CD4-positive, alpha-beta T cell (primary cell): ENCODE results near the gene DCHS1. TPM values are rescaled to one million over a fixed set of nuclear protein-coding genes. Genes with fewer than 3 reads are reported as not detected.
A peak's percentile ranks its signal among the peaks of the same experiment; 100 is the strongest.

Source experiments
- ATAC-seq: fragments of 200-7000 bp; cut with Tn5 transposase; one replicate; pipeline ENCODE4 v1.10.0; 2022; ENCODE audit warnings: mild to moderate bottlenecking; ENCODE audit not compliant: poor library complexity
- CTCF ChIA-PET: fragments of 350-600 bp; sonication (Branson Sonifier 250); formaldehyde crosslinking; loops from one replicate; lab custom pipeline; 2021; ENCODE audit warnings: antibody characterized with exemption, inconsistent platforms; lab: Charles Lee
- POLR2A ChIA-PET: fragments of 350-600 bp; sonication (Branson Sonifier 250); formaldehyde crosslinking; loops from one replicate; lab custom pipeline; 2021; ENCODE audit warnings: antibody characterized with exemption, inconsistent platforms; lab: Charles Lee
- DNase-seq, 14 experiments: peaks; one replicate each; pipeline ENCODE4 v3.0.0-alpha.2; 2013 to 2020; ENCODE audit warnings: mixed read lengths in 2 of 14
- H3K27ac ChIP-seq, 2 donors: one replicate each; pipeline versions ENCODE4 v1.5.1 to v1.7.0; 2013; ENCODE audit warnings: low read length in 2 of 2, low read depth in 1 of 2, mild to moderate bottlenecking in 1 of 2
- H3K27me3 ChIP-seq, 2 experiments: 1 replicate in 1 of 2; 2 replicates in 1 of 2; pipeline versions ENCODE4 v1.6.1 to v1.7.0; 2013; ENCODE audit warnings: low read length in 2 of 2, control low read depth in 1 of 2, mild to moderate bottlenecking in 1 of 2, moderate library complexity in 1 of 2; ENCODE audit not compliant: insufficient read depth in 2 of 2, control insufficient read depth in 1 of 2
- H3K36me3 ChIP-seq: one replicate; pipeline ENCODE4 v1.6.1; 2013; ENCODE audit warnings: low read length, control low read depth; ENCODE audit not compliant: insufficient read depth
- H3K4me1 ChIP-seq: one replicate; pipeline ENCODE4 v1.6.1; 2013; ENCODE audit warnings: low read length, control low read depth; ENCODE audit not compliant: insufficient read depth
- H3K4me3 ChIP-seq: one replicate; pipeline ENCODE4 v1.5.1; 2013; ENCODE audit warnings: mild to moderate bottlenecking, low read length, moderate library complexity
- H3K9me3 ChIP-seq, 2 experiments: 1 replicate in 1 of 2; 2 replicates in 1 of 2; pipeline versions ENCODE4 v1.6.1 to v1.7.0; 2013; ENCODE audit warnings: low read length in 2 of 2, mild to moderate bottlenecking in 2 of 2, control low read depth in 1 of 2, moderate library complexity in 1 of 2; ENCODE audit not compliant: control insufficient read depth in 1 of 2, insufficient read depth in 1 of 2
- H3K27ac Mint-ChIP-seq: one replicate; pipeline ENCODE4 v1.8.0; 2020; ENCODE audit warnings: mixed read lengths
- H3K27me3 Mint-ChIP-seq: one replicate; pipeline ENCODE4 v1.8.0; 2021; ENCODE audit warnings: mixed read lengths
- H3K36me3 Mint-ChIP-seq: one replicate; pipeline ENCODE4 v1.8.0; 2021; ENCODE audit warnings: low read depth, mixed read lengths
- H3K4me1 Mint-ChIP-seq: one replicate; pipeline ENCODE4 v1.8.0; 2021; ENCODE audit warnings: low read depth, mixed read lengths
- H3K4me3 Mint-ChIP-seq: one replicate; pipeline ENCODE4 v1.8.0; 2020; ENCODE audit warnings: mild to moderate bottlenecking, mixed read lengths
- H3K9me3 Mint-ChIP-seq: one replicate; pipeline ENCODE4 v1.8.0; 2020; ENCODE audit warnings: mixed read lengths
- CTCF ChIP-seq: fragments of 200-600 bp; IDR thresholded peaks from one replicate; pipeline ENCODE4 v1.8.0; 2022; ENCODE audit warnings: antibody characterized with exemption, mild to moderate bottlenecking
- intact Hi-C, 2 experiments: fragments of 100-400 bp; cut with DNase I in 1 of 2; cut with micrococcal nuclease in 1 of 2; formaldehyde crosslinking; loops; one replicate each; pipeline versions ENCODE4 v1.15.1 to v1.9.0; 2023 to 2025; cut with DNase I, micrococcal nuclease
- total RNA-seq, 174 experiments: library from RNA in 2 of 174; stranded (reverse) in 2 of 174; gene quantifications; one replicate each; pipeline ENCODE4 v1.2.3 and lab custom pipeline; 2021 to 2026

Gene DCHS1
- total RNA-seq, 2 experiments from 2014 or later: 9.7 TPM

- Mint-ChIP-seq H3K4me1 (peaks cover 12% of the 10 kb centered on the region), H3K4me3 (no peak overlapping the region), H3K27ac (no peak overlapping the region), H3K27me3 (no peaks in the 10 kb centered on the region), H3K36me3 (no peaks in the 10 kb centered on the region), H3K9me3 (no peaks in the 10 kb centered on the region)
- no peaks in the 10 kb centered on the region for H3K36me3 ChIP-seq
- ChIA-PET POLR2A (interaction anchor here (1.1 kb wide), 1 partner anchor 30 kb away, joined by 5 read pairs; the partner anchor contains the start of gene MRPL17), CTCF (no interaction called here)
- H3K4me3 ChIP-seq: no peak overlapping the region
- DNase-seq (no peak), ATAC-seq (no peak)
- TF ChIP-seq CTCF: no peak
- peaks cover 36% of the 10 kb centered on the region for H3K4me1 ChIP-seq
- intact Hi-C loops: no loop called here
- H3K27me3 ChIP-seq: no peaks in the 10 kb centered on the region
- no peaks in the 10 kb centered on the region for H3K9me3 ChIP-seq
- no peak overlapping the region for H3K27ac ChIP-seq
Observed at GRCh38 chr11:6653097-6653496, 2.5 kb downstream of the DCHS1 start.

- Histone ChIP-seq H3K27ac (no peak overlapping the region), H3K36me3 (no peaks in the 10 kb centered on the region), H3K4me3 (no peak overlapping the region), H3K27me3 (no peaks in the 10 kb centered on the region), H3K4me1 (peaks cover 44% of the 10 kb centered on the region), H3K9me3 (no peaks in the 10 kb centered on the region)
- Mint-ChIP-seq H3K4me1 (peaks cover 12% of the 10 kb centered on the region), H3K9me3 (no peaks in the 10 kb centered on the region), H3K36me3 (no peaks in the 10 kb centered on the region), H3K27me3 (no peaks in the 10 kb centered on the region), H3K27ac (no peak overlapping the region), H3K4me3 (no peak overlapping the region)
- intact Hi-C loops: no loop called here
- no peak for TF ChIP-seq CTCF
- ChIA-PET CTCF (interaction anchor here (1.1 kb wide), 1 partner anchor 16 kb away, joined by 4 read pairs; no protein-coding TSS in a partner anchor), POLR2A (interaction anchor here (1.1 kb wide), 2 partner anchors 13 to 40 kb away, joined by 3 read pairs; partner anchors contain the start of gene TAF10)
- DNase-seq (no peak), ATAC-seq (no peak)
Observed at GRCh38 chr11:6652182-6652581, 3.4 kb downstream of the DCHS1 start.

GRCh38 chr11:6650980-6651379, 4.6 kb downstream of the DCHS1 start:
- Mint-ChIP-seq H3K4me3 (no peak overlapping the region), H3K27ac (no peak overlapping the region), H3K36me3 (no peaks in the 10 kb centered on the region), H3K27me3 (no peaks in the 10 kb centered on the region), H3K9me3 (no peaks in the 10 kb centered on the region), H3K4me1 (no peaks in the 10 kb centered on the region)
- Histone ChIP-seq H3K36me3 (no peaks in the 10 kb centered on the region), H3K27ac (no peak overlapping the region), H3K9me3 (no peaks in the 10 kb centered on the region), H3K27me3 (no peaks in the 10 kb centered on the region), H3K4me3 (no peak overlapping the region), H3K4me1 (peaks cover 52% of the 10 kb centered on the region)
- TF ChIP-seq CTCF: no peak
- DNase-seq (peak in 1 of 14 experiments; percentile 50), ATAC-seq (no peak)
- CTCF ChIA-PET: interaction anchor here (2.4 kb wide), 1 partner anchor 32 kb away, joined by 12 read pairs; the partner anchor contains the start of gene MRPL17
- intact Hi-C loops: no loop called here
- POLR2A ChIA-PET: no interaction called here
